Activated CD4-positive, alpha-beta T cell treated with anti-CD3 and anti-CD28 coated beads, Interleukin-2, amount 50 U/mL, for 4 hours (primary cell): ENCODE measurements around the gene KCNN3.
A peak's percentile ranks its signal among the peaks of the same experiment; 100 is the strongest.

Experiments
- DNase-seq, 2 experiments: peaks; one replicate each; pipeline ENCODE4 v3.0.0-alpha.2; 2020

The KCNN3 gene

DNA sequence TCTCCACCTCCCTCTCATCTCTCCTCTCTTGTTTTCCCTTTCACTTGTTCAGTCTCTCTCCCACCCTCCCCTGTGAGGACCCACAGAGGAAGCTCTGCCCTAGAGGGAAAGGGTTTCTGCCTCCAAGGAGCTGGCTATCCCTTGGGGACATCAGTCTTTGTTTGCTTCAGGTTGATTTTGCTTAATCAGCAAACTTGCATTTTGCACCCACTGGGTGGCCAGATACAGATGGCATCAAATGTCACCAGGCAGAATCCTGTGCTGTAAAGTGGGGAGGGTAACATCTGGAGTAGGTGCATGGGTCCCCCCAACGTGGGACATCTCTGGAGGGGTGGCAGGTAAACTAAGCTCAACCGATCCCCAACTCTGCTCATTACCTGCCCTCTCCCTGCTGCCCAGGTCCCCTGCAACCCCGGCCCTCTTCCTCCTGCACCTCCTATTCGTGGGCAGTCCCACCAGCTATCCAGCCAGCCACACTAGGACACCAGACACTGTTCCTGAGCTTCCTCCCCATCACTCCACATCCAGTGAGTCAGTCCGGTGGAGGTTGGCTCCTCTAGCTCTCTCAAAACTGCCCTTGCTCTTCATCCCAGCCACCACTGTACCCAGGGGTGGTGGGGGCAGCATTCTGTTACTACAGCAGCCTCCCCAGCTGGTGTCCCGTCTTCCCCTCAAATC, 123.3 kb downstream of the KCNN3 start:
- no peak for DNase-seq

GRCh38 chr1:154745750-154746425, 124.2 kb downstream of the KCNN3 start:
- DNase-seq = no peak

DNA sequence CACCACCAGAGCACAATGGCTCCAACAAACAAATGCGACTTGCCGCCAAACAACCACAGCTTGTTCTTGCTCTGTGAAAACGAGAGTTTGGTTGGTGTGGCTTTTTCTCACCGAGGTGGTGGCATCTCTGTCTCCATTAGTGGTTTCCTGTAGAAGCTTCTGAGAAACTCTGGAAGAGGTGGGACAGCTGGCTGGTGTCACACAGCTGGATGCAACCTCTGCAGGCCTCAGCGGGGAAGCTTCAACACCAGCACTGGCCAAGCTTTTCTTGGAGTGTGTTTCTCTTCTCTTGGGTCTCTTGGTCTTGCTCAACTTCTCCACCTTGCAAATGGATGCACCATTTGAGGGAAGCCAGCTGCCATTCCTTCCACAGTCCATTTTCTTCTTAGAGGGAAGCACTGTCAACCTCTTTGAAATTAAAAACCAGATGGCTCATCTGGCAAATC, 124.8 kb downstream of the KCNN3 start:
- no peak for DNase-seq

DNA sequence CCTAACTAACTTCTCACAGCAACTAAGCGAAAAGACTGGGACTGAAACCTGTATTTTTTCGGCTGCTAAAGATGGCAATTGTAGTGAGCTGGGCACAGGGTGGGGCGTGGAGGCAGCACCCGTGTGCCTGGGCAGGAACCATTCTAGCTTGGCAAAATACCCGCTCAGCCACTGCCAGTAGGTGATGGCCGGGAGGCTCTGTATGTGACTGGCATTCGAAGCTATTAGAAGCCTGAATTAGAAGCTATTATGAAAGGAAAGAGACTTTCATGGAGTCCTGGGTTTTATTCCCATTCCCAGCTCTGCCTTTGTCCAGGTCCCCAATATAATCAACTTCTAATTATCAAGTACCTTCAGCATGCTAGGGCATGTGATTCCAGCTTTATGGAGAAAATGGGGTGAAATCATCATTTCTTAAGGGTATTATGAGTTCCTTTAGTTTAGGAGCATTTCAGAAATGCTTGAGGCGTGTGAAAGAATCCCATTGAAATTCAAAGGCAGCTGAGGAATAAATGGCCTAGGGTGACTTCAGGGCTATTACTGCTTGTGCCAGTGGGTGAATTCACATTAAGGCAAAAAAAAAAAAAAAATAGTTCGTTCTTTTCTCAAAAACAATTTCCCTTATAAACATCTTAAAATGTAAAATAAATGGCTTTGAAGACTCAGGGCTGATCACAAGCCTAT, 125.6 kb downstream of the KCNN3 start:
- no peak for DNase-seq

- no peak for DNase-seq
Observed at GRCh38 chr1:154743526-154744036, 126.5 kb downstream of the KCNN3 start.

- DNase-seq = no peak
Observed at GRCh38 chr1:154742606-154743005, 127.5 kb downstream of the KCNN3 start.

GRCh38 chr1:154741741-154742495, 128.2 kb downstream of the KCNN3 start:
- DNase-seq = no peak

GRCh38 chr1:154741327-154741726, 128.8 kb downstream of the KCNN3 start:
- DNase-seq = no peak

GRCh38 chr1:154739654-154740053, 130.4 kb downstream of the KCNN3 start:
- no peak for DNase-seq

DNA sequence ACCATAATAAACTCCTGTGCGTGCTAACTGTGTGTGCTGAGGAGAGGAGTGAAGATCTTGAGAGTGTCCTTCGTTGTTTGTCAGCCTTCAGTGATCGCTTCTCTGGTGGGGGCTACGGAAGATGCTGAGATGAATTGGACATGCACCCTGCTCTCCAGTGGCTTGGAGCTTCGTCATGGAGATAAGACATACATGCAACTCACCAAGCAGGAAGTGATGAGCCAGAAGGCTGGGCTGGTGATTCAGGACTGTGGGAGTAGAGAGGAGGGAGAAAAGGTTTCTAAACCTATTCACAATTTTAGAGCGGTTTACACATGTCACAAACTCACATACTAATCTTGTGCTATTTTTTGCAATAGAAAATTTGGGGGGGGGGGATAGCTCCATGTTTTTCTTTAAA, 133.2 kb downstream of the KCNN3 start:
- DNase-seq = peak in 1 of 2 experiments; percentile 26

DNA sequence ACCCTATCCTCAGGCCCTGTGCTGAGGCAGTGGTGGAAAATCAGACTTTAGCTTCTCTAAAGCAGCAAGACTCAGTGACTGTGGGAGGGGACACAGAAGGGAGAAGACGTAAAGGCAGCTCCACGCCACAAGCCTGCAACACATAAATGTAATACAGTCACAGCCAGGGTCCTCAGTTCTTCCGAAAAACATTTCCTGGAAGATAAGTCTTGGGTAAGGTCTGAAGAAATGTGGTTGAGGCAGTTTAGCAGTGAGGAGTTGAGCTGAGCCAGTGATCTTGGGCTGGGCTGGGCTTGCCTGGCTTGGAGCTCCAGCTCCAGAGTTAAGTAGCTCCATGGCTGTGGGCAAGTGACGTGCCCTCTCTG, 134.3 kb downstream of the KCNN3 start:
- DNase-seq = no peak

DNA sequence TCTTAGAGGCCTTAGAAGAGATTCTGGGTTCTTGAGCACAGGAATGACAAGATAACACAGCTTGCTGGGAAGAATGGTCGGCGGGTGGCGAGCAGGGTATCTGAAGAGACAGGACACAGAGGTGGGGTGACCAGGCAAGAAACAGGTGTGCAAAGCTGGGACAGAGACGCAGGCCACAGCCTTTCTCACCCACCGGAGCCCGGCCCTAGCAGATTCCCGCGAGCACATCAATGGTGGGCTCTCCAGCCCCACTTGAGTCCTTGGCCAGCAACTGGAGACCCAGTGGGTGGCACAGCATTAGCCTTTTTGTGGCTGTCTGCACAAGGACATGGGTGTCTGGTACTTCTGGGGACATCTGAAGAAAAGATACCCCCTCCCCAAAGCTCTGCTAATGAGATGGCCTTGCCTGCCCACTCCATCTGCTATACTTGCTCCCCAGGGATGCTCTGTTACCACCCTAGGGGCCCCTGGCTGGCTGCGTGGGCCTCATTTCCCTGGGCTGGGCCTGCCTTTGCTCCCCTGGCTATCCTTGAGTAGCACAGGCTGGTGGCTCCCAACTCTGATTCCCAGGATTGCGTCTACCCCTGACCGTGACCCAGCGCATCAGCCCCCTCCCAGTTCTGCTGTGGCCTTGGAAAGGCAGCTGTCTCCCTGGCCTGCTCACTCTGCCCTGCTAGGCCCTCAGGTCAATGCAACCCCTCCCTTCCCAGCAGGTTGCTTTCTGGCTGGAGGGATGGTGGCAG, 134.8 kb downstream of the KCNN3 start:
- DNase-seq = no peak

DNA sequence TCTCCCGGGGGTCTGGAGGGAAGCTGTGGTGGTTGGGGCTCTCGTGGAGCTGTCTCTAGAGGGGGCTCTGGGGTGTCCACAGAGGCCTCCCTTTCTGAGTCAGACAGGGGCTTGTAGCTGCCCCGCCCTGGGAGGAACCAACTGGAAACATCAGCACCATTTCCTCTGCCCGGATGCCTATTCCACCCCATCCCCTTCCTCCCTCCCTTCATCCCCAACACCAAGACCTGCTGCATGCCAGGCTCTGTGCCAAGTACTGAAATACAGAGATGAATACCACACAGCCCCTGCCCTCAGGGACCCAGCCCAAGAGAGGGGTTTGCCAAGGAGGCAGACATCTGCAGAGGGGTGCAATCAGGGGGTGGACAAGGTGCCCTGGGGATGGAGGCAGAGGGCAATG, 136.5 kb downstream of the KCNN3 start:
- no peak for DNase-seq

DNA sequence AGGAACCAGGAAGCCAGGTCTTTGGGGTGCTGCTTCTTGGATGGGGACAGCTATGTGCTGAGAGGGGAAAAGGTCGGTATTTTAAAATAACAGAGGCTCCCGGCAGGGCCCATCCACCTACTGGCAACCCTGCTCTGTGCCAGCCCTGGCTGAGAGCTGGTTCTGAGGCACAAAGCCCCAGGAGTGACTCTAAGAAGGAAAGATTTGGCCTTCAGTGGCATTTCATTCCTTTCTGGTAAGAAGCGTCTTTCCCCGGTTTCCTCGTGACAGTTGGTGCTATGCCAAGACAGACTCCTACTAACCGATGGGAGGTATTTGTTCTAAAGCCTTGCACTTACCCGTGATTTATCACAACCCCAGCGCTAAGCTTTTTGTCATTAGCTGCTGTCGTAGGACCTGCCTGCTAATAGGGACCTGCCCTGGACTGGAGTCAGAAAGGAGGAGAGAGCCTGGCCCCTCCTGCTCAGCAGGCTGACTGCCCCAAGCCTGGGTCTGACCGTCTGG, 139.0 kb downstream of the KCNN3 start:
- DNase-seq = no peak

DNA sequence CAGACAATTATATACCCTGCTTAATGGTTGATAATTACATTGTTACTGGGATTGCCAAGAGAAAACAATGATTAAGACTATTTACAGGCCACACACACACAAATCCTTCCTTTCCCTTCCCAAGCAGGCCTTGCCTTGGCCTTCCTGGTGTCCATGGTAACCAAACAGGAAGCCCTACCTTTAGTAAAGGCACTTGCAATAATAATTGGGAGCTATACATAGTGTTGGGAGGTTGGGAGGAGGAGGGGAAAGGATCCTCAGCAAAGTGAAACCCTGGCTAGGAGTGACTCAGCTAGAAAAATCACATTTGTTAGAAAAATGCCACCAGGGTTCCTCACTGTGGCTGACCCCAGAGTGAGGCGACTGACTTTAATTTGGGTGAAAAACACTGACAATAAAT, 139.8 kb downstream of the KCNN3 start:
- no peak for DNase-seq

DNA sequence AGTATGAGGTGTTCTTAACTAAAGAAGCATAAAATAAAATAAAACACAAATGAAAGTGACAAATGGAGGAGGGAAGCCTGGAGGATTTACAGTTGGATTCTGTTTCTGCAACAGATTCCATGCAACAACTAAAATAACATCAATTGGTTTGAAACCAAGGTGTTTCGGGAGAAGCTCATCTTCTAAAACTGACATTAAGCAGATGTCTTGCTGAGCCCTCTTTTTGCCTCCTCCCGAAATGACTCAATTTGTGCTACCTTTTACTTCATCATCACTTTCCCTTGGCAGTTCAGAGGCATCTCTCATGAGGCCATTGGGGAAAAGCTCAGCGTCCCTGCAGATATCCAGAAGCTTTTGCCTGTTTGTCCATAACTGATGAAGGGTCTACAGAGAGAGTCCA, 140.5 kb downstream of the KCNN3 start:
- no peak for DNase-seq

DNA sequence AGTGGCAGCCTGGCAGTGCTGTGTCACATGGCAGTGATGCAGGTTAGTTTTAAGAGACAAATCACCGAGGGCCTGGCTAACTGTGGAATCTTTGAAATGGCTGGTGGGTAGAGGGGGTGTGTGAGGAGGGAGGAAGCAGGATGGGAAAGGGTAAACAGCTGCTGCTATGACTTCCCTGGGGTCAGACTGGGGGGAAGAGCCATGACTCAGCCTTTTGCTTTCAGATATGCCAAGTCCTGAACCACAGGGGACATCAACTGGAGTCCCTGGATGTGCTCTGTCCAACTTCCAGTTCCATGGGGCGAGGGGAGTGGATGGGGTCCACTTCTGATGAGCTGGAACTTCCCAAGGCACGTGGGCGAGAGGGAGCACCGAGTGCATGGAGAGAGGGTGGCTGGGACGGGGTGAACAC, 141.0 kb downstream of the KCNN3 start:
- DNase-seq = no peak

DNA sequence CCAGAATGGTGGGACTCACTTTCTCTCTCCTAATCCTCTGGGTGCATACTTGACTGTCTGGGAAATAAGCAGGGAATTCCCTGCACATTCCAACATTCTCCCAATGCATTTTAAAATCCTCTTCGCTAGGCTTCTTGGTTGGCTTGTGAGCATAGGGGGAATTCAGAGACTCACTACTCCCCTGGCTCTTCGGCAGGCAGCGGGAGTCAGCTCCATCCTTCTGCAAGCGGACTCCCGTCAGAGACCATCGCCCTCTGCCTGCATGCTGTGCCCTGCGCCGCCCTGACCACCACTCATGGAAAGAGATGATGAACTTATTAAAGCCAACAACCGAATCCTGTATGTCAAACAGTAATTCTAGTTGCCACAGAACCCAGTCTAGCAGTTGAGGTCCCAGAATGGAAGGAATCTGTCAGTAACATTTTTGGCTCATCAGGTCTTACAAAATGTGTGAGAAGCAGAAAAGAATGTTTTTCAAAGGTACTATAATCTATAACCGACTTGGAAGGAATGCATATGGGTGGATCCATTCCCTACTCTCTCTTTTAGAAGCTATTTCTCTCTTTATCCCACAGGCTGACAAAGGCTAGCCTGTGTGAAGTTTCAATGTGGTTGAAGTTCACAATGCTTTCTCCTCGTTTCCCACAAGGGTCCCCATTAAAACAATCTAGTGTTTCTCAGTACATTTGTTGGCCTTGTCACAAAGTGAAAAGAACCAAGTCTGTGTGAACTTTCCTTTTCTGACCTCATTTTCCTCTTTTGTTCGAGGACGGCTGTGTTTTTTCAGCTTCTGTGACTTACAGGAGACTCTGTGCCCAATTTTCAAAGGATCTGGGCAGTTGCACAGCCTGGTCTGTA, 143.0 kb downstream of the KCNN3 start:
- no peak for DNase-seq

DNA sequence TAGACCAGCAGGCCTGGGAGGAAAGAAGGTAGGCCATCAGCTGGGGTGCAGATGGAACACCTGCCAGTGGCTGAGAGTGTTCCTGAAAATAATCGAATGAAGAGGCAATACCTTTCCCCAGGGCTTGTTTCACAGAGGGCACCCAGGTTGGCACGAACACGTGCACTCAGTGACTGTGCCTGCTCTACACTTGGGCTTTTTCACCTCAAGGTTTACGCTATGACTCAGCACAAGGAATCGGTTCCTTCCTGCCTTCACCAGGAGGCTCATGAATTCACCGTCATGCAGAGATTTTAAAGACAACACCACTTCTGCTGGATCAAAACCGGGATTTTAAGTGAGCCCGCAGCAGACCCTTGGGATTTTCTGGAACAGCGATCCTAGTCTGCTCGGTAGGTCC, 143.6 kb downstream of the KCNN3 start:
- DNase-seq = no peak

DNA sequence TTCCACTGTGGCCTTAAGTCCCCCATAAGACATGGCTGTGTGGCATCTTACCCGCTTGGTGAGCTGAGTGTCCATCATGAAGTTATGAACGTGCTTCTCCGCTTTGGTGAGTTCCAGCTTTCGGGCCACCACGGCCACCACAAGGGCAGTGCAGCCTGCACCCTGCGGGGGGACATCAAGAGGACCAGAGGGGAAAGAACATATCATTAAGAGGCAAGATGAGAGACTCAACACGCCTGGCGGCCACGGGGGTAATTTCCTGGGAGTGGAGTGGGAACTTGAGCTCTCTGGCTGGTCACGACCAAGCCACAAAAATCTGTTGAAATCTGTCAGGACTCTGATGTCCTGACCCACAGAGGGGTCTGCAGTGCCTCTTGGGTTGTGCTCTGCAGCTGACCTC, 144.2 kb downstream of the KCNN3 start:
- DNase-seq = no peak
